GM12801 (cell line): Measurements from ENCODE around the gene TSC22D2.

Experiments used
- TF ChIP-seq, protein P1 (sequence below): IDR thresholded peaks from one replicate; pipeline ENCODE4 v1.5.1; 2011; ENCODE audit warnings: control low read depth; ENCODE audit not compliant: insufficient read length; ENCODE audit errors: extremely low read depth

Gene TSC22D2

DNA sequence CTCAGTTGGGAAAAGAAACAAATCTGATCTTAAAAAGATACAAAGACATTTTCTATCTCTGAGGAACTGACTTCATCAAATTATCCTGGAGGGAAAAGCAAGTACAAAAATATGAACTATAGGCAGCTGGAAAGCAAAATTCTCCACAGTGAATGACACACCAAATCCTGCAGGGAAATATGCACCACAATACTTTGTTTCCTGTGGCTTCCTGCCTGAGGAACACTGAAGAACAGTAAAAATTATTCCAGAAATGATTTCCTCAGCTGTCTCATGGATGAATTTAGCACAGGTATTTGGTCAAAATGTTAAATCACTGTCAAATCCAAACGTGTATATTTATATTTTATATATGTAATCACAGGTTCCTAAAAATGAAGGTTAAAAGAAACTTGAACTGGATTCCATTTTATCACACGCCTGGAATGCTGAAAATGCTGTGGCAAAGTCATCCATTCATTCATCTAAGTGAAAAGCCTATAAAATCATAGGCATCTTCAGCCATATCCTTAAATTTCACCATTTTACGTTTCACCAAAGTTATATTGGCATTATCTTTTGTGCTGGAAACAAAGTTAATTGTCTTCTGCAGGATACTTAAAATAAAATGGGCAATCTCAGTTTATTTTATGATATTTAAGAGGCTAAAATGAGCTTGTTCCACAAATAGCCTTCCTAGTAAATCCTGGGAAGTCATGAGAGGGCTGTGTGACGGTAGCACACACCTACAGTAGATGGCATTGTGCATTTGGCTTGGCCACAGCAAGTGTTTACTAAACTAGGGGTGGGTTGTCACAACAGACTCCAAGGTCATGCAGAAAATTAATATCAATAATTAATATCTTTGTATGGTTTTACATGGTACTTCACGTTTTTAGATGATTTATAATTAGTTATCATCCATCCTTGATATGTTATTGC, 19.3 kb upstream of the TSC22D2 start:
- TF ChIP-seq, protein P1, sequence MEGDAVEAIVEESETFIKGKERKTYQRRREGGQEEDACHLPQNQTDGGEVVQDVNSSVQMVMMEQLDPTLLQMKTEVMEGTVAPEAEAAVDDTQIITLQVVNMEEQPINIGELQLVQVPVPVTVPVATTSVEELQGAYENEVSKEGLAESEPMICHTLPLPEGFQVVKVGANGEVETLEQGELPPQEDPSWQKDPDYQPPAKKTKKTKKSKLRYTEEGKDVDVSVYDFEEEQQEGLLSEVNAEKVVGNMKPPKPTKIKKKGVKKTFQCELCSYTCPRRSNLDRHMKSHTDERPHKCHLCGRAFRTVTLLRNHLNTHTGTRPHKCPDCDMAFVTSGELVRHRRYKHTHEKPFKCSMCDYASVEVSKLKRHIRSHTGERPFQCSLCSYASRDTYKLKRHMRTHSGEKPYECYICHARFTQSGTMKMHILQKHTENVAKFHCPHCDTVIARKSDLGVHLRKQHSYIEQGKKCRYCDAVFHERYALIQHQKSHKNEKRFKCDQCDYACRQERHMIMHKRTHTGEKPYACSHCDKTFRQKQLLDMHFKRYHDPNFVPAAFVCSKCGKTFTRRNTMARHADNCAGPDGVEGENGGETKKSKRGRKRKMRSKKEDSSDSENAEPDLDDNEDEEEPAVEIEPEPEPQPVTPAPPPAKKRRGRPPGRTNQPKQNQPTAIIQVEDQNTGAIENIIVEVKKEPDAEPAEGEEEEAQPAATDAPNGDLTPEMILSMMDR: no peak

DNA sequence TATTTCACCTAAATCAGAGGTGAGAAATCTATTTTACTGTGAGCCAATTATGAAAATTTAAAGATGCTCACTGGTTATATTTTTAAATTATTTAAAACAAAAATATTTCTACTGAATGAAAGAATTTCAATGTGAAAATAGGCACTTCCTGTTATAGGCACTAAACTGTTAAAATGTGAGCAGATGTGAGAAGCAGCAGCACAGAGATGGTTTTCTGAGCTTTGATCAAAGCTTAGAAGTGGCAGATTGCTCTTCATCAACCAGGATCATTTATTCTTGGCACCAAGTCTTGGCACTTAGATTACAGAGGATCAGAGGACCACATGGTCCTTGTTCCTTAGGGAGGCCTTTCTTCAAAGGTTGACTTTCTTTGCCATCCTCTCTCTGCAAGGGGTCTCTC, 18.0 kb upstream of the TSC22D2 start:
- TF ChIP-seq, protein P1: no peak

DNA sequence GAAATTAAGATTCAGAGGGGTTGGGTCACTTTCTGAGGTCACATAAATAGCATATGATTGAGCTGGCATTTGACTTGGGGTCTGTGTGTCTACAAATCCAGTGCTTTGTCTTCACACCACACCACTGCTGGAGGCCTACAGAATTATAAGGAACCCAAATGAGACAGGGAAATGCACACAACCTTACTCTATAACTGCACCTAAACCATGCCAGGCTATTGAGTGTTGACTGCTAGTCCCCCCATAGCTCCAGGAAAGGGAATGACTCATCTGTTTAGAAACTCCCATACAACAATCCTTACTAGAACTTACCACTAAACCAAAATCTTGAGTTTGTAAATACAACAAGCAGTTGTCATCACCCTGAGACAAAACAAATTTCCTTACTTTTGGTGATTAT, 16.9 kb upstream of the TSC22D2 start:
- TF ChIP-seq, protein P1: no peak

DNA sequence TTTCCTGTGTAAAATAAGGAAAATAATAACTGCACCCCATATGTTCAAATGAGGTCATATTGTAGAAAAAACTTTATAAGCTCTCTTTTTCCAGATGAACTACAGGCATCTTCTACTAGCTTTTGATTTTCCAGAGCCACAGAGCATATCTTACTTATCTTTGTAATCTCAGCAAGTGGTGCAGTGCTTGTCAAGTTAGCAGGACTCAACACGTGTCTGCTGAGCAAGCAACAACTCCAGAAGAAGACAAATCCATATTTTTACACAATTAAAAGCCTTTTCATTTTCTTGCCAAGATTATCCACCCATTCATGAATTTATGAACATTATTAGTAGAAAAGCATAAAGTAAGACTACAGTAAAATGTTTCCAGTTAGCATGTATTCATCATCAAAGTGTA, 14.4 kb upstream of the TSC22D2 start:
- TF ChIP-seq, protein P1: no peak

DNA sequence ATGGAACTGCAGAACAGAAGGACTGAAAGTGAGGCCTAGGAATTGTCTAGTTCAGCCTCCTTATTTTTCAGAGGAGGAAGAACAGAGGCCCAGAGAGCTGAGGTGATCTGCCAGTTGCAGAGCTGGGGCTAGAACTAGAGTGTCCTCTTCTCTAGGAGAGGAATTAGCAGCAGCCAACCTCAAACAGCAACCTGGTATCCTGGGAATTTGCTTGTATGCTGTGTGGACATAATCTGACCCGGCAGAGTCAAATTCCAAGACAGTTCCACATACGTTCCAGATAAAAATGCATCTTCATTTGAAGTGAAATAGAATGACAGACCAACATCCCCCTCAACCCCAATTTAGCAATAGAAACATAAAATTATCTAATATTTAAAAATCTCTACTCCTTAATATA, 13.5 kb upstream of the TSC22D2 start:
- TF ChIP-seq, protein P1: no peak

DNA sequence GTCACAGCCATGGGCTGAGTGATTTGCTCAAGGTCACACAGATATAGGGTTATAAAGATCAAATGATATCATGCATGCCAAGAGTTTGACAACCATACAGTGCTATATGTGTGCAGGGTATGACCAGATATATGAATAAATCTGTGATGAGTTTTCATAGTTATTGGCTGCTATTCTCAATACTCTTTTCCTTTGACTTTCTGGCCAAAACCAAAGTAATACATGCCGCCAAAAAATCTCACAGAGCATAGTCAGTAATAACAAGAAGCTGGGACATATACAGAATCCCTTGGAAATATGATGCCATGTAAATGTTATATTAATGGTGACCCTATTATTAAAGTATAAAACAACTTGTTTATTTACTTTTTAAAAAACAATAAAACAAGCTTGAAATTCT, 11.6 kb upstream of the TSC22D2 start:
- TF ChIP-seq, protein P1: no peak

DNA sequence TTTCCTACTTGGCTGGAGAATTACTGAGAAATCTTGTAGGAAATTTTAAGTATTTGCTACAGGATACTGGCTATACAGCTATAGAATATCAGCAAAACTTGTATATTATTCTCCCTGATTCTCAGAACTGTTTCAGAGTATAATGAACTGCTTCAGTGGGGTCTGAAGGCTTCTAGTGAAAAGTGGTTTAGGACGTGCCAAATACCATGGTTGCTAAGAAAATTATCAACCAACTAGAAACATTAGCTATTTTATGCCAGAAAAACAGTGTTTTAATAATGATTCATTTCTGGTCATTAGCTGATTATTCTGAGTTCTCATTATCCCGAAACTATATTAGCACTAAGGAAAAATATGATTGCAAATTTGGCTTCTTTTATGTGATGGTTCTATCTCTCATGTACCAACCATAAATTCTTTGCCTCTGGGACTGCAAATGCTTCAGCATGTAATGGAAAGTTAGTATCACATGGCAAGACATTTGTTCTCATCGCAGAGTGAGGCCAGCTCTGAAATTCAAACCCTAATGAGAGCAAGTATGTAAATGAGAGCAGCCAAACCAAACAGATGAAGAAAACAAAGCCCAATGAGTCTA, 11.0 kb upstream of the TSC22D2 start:
- TF ChIP-seq, protein P1: no peak
